ENCODE measurements around the gene HYAL2. TPM values are rescaled to one million over a fixed set of nuclear protein-coding genes. Genes with fewer than 3 reads are reported as not detected.

The HYAL2 gene
- total and polyA plus RNA-seq, 9 of the 15 experiments (the other 6 are each of a cell fraction or from before 2014, with no cell fraction given) = 0.36 to 22.7 (median 11.4) TPM; not detected in 1

DNA sequence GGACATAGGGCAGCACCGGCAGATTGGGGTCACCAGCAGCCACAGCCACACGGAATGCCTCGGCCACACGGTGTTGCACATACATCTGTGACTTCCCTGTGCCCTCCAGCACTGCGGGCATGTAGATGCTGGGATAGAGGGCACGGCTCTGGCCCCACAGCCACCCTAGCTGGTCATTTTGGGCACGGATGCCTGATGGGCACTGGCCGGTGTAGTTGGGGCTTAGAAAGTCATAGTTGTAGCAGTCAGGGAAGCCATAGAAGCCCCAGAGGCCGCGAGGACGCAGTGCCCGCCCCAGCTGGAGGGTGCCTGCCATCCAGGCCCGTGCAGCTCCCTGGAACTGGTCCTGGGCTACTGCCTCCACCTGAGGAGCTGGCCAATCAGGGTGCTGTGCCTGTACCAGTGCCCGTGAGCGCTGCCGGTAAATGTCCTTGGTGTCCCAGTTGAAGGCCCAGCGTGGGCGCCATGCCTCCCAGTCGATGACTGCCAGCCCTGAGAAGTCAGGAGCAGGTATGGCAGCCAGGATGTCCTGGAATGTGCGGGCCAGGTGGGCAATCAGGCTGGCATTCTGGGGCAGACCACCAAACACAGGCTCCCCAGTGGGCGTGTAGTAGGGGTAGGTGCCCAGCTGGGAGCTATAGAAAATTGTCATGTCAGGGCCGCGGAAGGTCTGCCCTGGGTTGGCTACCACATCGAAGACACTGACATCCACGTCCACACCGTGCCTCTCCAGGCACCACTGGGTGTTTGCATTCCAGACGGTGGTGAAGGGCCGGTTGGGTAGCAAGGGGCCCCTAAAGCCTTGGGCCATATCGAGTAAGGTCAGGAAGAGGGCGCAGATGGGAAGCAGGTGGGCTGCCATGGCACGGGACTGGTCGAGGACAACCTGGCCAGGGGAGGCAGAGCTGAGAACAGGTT, 20.2 kb downstream of the HYAL2 start (continued):
- TF ChIP-seq, protein P1, sequence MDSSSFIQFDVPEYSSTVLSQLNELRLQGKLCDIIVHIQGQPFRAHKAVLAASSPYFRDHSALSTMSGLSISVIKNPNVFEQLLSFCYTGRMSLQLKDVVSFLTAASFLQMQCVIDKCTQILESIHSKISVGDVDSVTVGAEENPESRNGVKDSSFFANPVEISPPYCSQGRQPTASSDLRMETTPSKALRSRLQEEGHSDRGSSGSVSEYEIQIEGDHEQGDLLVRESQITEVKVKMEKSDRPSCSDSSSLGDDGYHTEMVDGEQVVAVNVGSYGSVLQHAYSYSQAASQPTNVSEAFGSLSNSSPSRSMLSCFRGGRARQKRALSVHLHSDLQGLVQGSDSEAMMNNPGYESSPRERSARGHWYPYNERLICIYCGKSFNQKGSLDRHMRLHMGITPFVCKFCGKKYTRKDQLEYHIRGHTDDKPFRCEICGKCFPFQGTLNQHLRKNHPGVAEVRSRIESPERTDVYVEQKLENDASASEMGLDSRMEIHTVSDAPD (CRISPR knock-in tag; IDR thresholded peaks at IDR 0.05) = no peak
- no peak for TF ChIP-seq MAFK (IDR thresholded peaks at IDR 0.05; ENCODE audit: low read length)
- TF ChIP-seq ID3 (CRISPR knock-in tag; IDR thresholded peaks at IDR 0.05) = no peak
- TF ChIP-seq ID3 (tag; IDR thresholded peaks at IDR 0.05) = no peak
- TF ChIP-seq, protein P2, sequence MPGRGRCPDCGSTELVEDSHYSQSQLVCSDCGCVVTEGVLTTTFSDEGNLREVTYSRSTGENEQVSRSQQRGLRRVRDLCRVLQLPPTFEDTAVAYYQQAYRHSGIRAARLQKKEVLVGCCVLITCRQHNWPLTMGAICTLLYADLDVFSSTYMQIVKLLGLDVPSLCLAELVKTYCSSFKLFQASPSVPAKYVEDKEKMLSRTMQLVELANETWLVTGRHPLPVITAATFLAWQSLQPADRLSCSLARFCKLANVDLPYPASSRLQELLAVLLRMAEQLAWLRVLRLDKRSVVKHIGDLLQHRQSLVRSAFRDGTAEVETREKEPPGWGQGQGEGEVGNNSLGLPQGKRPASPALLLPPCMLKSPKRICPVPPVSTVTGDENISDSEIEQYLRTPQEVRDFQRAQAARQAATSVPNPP (IDR thresholded peaks at IDR 0.05; ENCODE audit: borderline replicate concordance, insufficient read depth, insufficient read length) = no peak
- TF ChIP-seq, protein P3, sequence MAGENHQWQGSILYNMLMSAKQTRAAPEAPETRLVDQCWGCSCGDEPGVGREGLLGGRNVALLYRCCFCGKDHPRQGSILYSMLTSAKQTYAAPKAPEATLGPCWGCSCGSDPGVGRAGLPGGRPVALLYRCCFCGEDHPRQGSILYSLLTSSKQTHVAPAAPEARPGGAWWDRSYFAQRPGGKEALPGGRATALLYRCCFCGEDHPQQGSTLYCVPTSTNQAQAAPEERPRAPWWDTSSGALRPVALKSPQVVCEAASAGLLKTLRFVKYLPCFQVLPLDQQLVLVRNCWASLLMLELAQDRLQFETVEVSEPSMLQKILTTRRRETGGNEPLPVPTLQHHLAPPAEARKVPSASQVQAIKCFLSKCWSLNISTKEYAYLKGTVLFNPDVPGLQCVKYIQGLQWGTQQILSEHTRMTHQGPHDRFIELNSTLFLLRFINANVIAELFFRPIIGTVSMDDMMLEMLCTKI (IDR thresholded peaks at IDR 0.05; ENCODE audit: partially characterized antibody) = no peak
- TF ChIP-seq MNT (conservative IDR thresholded peaks at IDR 0.05) = no peak
- TF ChIP-seq PHF20 (IDR thresholded peaks at IDR 0.05; ENCODE audit: partially characterized antibody) = no peak
- TF ChIP-seq ILK (tag; IDR thresholded peaks at IDR 0.05; ENCODE audit: borderline replicate concordance, low read depth) = no peak
- no peak for TF ChIP-seq MYNN (IDR thresholded peaks at IDR 0.05)
- no peak for TF ChIP-seq MYNN (CRISPR knock-in tag; IDR thresholded peaks at IDR 0.05)
